NCI-H510A (cell line): Measurements from ENCODE around the gene LGMN.
"Not testable (repeated sequence)": the region's sequence is repeated elsewhere in the genome, so short reads cannot be mapped to it uniquely, and the experiment has no call there.

Experiments
- DNase-seq: peaks from one replicate; lab custom pipeline; 2025; lab: John Stamatoyannopoulos, UW

The LGMN gene

DNA sequence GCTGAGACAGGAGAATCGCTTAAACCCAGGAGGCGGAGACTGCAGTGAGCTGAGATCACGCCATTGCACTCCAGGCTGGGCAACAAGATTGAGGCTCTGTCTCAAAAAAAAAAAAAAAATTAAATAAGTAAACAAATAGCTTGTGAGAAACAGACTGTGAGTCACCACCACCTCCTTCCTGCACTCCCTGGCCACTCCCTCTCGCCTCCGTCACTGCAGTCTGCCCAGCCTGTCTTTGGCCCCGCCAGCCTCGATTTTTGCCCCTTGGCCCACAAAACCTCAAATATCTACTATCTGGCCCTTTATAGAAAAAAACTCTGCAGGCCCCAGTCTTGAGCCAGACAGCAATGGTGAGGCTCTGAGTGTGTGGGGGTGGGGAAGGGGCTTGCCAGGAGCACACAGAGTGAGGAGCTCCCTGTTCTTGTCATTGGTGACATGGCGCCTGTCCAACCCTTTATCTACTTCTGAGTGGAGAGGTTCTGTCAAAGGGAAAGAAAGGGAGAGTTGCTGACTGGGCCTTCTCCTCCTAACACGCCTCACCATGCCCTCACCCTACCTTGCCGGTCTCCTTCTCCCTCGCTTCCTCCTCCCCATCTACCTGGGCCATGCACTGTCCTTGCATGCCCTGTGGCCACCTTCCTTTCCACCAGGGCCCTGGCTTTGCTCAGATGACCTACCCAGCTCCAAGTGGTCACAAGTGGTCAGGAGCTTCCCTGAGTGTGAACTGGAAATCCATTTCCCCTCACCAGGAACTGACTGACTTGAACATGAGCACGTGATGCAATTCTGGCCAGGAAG, 22.1 kb downstream of the LGMN start:
- DNase-seq = no peak

DNA sequence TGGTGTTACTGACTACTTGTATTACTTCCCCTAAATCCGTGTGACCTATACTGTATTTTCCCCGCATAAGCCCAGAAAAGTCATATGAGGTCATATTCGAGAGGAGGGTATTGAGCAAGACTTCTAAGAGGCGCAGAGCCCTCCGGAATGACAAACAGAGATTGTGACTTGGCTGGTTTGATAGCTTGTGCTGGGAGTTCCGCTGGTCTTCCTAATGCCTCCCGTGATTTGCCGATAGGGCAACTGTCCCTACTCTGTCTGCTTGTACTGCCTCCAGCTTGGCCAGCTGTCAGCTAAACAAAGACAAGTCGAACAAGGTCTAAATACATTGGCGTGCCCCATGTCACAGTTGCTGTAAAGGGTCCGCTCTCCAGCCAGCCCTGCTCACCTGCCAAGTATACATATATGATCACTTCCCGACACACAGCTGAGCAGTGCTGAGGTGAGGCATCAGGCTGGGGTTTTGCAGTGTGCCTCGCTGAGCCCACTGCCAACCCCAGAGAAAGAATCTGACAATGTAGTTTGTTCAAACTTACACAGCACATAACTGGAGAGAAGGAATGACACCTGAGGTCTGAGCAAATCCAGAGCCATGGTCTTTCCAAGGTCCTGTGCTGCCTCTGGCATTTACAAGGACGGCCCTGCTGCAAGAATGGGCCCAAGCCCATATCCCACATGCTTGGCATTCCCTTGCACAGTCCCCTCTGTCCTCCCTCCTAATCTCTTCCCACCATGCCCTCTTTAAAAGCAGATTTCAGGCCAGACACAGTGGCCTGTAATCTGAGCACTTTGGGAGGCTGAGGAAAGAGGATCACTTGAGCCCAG, 23.7 kb downstream of the LGMN start:
- DNase-seq = no peak

DNA sequence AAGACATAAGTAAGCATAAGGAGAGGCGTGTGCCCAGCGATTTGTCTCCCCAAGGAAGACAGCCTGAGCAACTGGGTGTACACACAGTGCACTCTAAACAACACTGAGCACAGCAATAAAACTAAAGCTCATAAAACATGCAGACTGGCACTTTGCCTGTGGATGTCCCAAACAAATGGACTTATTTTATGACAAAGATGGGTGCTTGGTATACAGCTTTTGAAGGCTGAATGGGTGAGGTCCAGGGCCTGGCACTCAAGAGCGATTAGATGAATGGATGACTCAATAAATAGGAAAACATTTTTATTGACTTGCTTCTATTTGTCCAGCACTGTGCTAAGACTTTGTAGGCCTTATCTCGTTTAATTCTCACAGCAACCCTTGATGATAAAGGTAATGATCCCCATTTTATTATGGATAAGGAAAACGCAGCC, 28.5 kb downstream of the LGMN start:
- DNase-seq = no peak

DNA sequence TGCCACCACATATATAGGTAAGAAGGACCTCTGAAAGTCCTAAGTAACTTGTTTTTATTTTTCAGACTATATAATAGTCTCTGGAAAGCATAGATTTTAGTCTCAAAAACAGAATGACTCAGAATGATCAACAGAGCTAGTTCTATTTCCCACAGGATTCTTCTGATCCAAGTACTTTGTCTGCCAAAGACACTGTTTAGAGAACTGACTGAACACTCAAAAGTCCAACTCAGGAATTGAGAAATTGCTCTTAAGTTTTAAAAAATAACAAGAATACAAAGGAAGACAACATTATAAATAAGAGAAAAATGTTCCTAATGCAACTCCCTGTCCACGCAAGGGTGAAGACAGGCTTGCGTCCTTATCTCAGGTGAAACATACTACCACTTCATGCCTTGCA, 29.0 kb downstream of the LGMN start:
- DNase-seq = no peak

DNA sequence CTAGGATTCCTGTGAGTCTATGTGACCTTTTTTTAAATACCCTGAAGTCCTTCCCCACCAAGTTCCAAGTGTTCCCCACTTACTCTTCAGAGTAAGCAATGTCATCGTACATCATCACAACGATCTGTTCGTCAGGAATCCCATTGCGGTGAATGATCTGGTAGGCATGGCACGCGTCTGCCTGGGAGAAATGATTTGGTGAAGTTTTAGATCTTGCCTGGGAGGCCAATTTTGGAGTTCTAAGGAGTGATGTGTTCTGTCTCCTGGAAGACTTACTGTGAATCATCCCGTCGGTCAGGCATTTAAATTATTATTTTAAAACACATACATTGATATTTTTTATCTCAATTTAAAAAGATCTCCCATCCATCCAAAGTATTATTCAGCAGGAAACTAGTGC, 29.8 kb downstream of the LGMN start:
- DNase-seq = no peak

DNA sequence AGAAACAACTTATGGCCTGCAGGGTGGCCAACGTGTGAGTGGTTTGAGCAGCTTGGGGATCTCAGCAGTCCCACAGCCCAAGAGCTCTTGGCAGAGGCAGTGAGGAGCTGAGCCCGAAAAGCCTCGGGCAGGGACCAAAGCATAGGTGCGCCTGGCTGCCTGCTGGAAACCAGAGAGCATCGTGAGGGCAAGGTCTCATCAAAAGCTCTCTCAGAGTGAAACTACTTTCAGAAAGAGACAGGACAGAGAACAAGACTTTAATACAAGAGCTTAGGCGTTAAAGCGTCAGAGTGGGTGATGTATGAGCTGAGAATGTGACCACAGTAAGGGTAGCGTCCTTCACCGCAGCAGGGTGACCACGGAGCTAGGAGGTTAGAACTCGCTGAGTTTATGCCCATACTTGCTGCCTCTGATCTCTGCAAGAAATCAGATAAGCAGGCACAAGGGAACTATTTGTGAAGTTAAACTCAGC, 30.8 kb downstream of the LGMN start:
- DNase-seq = no peak

DNA sequence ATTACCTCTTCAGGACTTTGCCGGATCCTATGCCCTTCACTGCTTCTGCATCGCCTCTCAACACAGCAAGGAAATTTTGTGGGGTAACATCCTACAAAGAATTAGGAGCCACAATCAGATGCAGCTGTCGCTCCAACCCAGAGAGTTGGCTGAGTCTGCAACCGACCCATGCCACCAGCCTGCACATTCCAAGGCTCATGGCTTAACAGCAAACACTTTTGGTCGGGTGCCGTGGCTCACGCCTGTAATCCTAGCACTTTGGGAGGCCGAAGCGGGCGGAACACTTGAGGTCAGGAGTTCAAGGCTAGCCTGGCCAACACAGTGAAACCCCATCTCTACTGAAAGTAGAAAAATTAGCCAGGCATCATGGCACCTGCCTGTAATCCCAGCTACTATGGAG, 32.3 kb downstream of the LGMN start:
- no peak for DNase-seq

DNA sequence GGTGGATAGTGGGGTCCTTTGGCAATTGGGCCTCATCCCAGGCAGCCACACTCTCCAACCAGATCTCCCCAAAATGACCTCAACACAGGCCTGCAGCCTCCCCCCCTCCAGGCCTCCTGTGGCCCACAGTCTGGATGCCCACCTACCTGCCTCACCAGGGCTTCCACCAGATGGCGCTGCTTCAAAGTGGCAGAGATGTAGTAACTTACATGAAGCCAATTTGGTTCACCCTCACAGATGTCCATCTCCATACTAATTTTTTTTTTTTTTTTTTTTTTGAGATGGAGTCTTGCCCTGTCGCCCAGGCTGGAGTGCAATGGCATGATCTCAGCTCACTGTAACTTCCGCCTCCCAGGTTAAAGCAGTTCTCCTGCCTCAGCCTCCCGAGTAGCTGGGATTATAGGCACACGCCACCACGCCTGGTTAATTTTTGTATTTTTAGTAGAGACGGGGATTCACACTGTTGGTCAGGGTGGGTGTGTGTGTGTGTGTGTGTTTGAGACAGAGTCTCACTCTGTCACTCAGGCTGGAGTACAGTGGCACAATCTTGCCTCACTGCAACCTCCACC, 33.6 kb downstream of the LGMN start:
- not testable (repeated sequence) for DNase-seq

DNA sequence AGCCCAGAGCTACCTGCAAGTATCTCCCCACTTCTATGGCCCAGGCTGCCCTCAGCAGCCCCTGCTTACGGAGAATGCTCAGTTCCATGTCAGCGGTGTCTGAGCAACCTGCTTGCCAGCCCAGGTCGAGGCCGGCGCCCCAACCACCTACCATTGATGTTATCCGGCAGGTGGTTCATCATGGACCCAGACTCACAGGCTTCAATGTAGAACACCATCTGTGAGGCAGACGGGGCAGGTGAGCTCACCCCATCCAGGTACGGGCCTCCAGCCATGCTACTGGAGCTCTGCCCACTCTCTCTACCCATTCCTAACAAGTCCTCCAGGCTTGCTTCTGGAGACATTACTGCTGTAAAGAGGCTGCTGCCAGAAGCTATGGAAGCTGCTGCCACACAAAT, 35.8 kb downstream of the LGMN start:
- DNase-seq = no peak

DNA sequence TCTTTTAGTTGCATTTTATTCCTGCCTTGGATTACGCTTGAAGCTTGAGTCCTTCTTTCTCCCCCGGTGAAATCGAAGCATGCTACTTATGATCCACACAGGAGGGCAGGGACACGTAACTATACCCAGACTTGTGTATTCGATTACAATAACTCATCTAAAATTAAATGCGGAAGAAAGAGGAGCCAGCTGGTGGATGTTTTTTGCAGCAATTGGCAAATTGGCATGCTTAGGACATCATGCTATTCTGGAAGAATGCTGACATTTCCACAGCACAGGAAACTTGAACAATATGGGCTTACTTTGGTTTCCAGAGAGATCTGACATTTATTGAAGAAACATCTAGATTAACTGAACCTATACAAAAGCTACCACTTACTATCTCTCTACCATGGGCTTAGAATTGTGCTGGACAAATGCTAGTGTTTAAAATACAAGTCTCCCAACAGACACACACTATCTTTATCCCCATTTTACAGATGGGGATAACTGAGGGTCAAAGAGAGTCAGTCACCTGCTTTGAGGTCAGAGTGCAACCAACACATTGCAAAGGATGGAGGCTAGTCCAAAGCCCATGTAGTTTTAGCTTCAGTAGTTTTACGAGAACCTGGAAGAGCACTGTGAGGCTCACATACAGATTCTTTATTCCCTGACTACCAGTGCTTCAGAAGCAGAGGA, 36.3 kb downstream of the LGMN start:
- DNase-seq = no peak

DNA sequence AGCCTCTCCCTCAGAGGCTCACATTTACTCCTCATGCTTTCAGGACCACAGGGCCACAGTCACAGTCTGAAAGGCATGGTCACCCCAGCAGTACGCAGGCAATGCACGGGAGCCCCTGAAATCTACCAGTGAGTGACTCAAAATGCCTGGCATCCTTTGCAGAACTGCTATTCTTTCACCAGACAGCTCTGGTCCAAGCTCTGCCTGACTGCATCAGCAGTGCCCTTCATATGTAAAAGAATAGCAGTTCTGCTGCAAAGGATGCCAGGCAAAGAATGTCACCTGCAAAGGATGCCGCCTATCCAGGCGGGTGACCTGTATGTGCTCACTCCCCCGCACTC, 38.5 kb downstream of the LGMN start:
- DNase-seq = no peak

DNA sequence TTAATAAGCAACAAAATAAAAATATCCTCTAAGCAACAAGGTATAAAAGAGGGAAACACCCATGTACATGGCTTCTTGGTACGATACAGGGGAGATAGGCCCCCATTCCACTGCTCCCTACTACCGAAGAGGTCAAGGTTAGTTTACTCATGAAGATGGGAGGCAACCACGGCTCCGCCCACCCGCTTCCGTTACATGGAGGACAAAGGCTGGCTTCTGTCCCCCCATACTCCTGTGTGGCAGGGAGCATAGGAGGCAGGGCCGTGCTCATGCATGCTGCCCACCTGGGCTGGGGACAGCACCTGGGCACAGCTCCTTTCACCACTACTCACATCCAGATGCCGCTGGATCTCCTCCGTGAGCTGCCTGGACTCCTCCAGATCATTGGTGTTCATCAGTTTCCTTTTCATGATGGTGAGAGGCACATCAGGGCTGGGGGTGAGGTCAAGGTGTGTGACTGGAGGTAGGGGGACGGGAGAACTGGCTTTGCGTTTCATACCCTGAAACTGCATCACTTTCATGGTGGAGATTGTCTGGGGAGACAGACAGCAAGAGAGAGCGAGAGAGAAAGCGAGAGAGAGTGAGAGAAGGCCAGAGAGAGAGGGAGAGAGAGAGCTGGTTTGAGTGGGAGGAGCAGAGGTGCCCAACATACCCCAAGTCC, 39.0 kb downstream of the LGMN start:
- DNase-seq = no peak

DNA sequence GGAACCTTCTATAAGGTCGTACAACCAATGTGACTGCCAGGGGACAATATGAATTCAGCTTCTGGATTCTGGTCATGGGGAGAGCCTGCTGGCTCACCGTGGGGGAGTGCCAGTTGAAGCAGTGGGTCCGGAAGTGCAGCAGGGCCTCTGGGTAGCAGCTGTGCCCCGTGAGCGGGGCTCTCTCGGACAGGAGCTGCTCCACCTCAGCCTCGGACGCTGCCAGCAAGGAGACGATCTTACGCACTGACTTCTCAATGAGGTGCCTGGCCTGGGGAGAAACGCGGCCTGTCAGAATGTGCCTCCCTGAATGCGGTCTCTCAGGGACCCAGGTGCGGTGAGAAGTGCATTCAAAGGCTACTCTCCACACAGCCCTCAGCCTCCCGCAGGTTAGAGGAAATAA, 42.0 kb downstream of the LGMN start:
- no peak for DNase-seq

DNA sequence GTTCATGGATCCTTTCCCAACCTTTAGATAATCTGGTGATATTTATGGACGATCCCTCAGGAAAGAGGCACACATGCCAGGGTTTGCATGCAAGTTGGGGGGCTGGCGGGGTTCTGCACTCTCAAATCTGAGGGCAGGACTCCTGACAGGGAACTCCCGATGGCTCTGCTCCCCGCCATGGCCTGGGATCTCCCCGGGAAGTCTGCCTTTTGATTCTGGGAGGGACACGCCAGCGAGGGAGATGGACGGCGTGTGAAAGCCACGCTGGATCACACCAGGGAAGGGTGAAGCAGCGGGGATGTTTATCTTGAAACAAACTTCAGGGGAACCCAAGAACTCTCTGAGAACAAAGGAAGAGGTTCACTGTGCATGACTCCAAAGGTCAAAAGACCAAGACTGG, 43.6 kb downstream of the LGMN start:
- DNase-seq = no peak

DNA sequence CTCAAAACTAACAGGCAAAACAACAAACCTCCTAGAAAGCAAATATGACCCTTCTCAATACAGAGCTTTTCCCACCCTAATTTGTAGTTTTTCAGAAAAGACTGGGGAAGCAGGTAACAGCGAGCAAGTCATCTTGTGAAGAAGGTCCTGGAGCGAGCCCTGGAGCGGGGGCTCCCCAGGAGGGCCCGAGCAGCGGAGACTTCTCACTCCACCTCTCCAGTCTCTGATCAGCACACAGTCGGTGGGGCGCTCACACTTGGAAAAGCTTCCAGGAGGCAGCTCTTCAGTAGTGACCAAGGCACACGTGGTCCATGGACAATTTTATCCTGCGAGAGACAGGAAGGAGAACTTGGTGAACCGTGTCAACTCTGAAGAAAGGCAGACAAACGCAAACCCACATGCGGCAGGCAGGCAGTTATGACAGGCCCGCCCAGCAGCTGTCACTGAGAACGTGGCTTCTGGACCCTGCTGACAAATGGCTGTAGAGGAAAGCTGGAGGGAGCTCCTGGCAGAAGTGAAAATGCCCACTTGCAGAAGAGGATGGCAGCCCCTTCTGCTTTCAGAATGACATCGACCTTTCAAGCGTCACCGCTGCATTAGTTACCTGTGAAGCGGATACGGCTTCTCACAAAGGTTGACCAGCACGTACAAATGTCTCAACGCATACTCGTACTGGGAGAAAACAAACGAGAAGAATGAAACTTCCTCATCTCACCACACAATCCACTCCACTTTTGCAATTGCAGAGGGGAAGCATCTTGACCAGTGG, 44.2 kb downstream of the LGMN start:
- no peak for DNase-seq

DNA sequence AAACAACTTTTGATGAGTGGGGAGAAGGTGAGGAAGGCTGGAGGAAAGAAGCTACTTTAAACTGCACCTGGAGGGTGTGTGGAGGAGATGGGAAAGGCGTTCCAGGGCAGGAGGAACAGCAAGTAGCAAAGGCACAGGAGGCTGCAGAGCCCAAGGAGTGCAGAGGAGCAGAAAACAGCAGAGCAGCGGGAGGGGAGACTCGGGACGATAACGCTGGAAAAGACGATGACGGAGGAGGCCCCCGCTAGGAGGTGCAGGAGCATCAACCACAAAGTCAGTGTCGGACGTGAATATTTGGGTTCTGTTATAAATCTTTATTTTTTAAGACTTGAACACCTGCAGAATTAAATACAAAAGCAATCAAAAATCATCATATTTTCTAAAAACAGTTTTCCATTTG, 44.9 kb downstream of the LGMN start:
- DNase-seq = no peak

DNA sequence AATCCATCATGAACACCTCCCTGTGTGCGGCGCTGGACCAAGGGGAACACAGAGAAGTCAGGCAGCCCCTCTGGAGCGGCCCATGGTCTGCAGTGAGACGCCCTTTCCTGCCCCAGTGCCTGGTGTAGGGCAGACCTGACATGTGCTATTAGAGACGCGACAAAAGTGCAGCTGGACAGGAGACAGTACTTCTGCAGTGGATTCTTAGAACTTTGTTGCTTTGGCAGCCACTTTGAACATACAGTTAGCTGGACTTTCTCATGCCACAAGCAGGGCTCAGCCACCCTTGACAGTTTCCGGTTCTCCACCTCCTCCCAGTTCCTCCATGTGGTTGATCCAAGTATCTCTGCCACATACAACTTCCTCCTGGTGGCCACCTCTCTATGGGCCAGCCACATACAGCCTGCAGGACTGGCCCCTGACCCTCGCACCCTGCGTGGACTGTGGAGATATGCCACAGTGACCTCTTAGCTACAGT, 45.9 kb downstream of the LGMN start:
- no peak for DNase-seq

DNA sequence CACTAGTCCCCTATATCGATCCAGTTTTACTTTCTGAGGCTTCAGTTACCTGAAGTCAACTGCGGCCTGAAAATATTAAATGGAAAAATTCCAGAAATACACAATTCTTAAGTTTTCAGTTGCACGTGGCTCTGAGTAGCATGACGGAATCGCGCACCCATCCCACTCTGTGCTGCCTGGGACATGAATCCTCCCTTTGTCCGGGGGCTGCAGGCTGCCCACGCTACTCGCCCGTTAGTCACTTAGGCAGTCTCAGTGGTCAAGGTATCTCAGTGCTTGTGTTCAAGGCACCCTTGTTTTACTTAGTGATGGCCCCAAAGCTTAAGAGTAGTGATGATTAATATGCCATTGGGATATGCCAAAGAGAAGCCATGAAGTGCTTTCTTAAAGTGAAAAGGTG, 46.6 kb downstream of the LGMN start:
- no peak for DNase-seq

DNA sequence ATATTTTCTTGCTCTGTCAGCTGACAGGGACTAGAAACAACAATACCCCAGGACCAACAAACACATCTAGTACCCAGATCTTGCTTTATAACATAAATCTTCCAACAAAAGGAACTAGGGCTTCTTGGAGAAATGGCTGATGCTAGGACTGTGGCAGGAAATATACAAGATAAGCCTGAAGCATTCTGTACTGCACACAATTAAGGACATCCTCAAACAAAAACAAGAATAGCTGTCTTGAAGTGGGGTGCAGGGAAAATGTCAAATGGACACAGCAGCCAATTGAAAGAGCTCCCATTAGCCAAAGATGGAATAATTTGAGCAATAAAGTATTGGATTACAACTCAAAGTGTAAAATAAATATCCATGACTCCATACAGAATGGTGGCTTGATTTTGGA, 50.0 kb downstream of the LGMN start:
- no peak for DNase-seq

DNA sequence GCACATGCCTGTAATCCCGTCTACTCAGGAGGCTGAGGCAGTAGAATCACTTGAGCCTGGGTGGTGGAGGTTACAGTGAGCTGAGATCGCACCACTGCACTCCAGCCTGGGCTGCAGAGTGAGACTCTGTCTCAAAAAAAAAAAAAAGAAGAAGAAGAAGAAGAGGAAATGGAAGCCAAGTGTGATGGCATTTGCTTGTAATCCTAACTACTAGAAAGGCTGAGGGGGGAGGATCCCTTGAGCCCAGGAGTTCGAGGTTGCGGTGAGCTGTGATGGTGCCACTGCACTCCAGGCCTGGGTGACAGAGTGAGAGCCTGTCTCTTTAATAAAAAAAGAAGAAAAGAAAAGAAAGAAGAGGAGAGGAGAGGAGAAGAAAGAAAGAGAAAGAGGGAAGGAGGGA, 52.1 kb downstream of the LGMN start:
- DNase-seq = no peak

DNA sequence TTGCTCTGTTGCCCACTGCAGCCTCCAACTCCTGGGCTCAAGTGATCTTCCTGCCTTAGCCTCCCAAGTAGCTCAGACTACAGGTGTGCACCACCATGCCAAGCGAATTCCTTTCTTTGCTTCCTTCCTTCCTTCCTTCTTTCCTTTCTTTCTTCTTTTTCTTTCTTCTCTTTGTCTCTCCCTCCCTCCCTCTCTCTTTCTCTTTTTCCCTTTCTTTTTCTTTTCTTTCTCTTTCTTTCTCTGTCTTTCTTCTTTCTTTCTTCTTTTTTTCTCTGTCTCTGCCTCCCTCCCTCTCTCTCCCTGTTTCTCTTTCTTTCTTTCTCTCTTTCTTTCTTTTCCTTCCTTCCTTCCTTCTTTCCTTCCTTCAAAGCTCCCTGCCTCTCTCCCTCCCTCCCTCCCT, 52.9 kb downstream of the LGMN start:
- DNase-seq = no peak
